SK-N-MC (cell line): ENCODE results near the gene ELK3.
"Not testable (repeated sequence)": the region's sequence is repeated elsewhere in the genome, so short reads cannot be mapped to it uniquely, and the experiment has no call there.

ENCODE experiments used
- DNase-seq: peaks from one replicate; pipeline ENCODE4 v3.0.0-alpha.2; 2011; ENCODE audit warnings: low read depth, low spot score
- H3K27ac ChIP-seq: fragments of 200-600 bp; sonication (generic); 2 replicates; pipeline ENCODE4 v1.5.1; 2016; ENCODE audit warnings: mixed run types
- H3K36me3 ChIP-seq: fragments of 200-600 bp; sonication (generic); 2 replicates; pipeline ENCODE4 v1.6.1; 2017; ENCODE audit warnings: antibody characterized with exemption, low read length, mixed read lengths; ENCODE audit not compliant: insufficient read depth
- H3K4me3 ChIP-seq: fragments of 200-600 bp; sonication (generic); 2 replicates; pipeline ENCODE4 v1.5.1; 2016
- H3K9ac ChIP-seq: fragments of 200-600 bp; sonication (generic); 2 replicates; pipeline ENCODE4 v1.8.0; 2017; ENCODE audit warnings: mixed run types, mixed read lengths; ENCODE audit not compliant: insufficient read length
- H3K9me3 ChIP-seq: fragments of 200-600 bp; sonication (generic); 2 replicates; pipeline ENCODE4 v1.6.1; 2017; ENCODE audit warnings: low read depth, mild to moderate bottlenecking, antibody characterized with exemption, low read length, moderate library complexity, mixed read lengths
- EZH2 ChIP-seq: fragments of 200-600 bp; sonication (generic); IDR thresholded peaks from one replicate; pipeline ENCODE4 v1.6.1; 2017; ENCODE audit warnings: antibody characterized with exemption
- FOXP2 ChIP-seq: optimal IDR thresholded peaks from 2 replicates; pipeline ENCODE3; 2011; ENCODE audit warnings: mild to moderate bottlenecking, moderate library complexity; ENCODE audit not compliant: insufficient read depth; ENCODE audit errors: extremely low read length, control extremely low read depth
- POLR2AphosphoS5 ChIP-seq: IDR thresholded peaks from 2 replicates; pipeline ENCODE4 v1.6.1; 2012; ENCODE audit warnings: mild to moderate bottlenecking, low read depth, low read length, borderline replicate concordance

Gene ELK3

GRCh38 chr12:96314723-96315122 is 120.5 kb downstream of the ELK3 start:
- TF ChIP-seq EZH2 (no peak), FOXP2 (no peak), POLR2AphosphoS5 (no peak)
- no peak for DNase-seq
- 0 out of 2 replicates have a peak overlapping the region, but pooled peaks have one; percentile 19 for H3K27ac ChIP-seq
- no peak overlapping the region for H3K4me3 ChIP-seq
- peaks cover 16% of the 10 kb centered on the region for H3K36me3 ChIP-seq
- no peak overlapping the region for H3K9ac ChIP-seq
- no peaks in the 10 kb centered on the region for H3K9me3 ChIP-seq

DNA sequence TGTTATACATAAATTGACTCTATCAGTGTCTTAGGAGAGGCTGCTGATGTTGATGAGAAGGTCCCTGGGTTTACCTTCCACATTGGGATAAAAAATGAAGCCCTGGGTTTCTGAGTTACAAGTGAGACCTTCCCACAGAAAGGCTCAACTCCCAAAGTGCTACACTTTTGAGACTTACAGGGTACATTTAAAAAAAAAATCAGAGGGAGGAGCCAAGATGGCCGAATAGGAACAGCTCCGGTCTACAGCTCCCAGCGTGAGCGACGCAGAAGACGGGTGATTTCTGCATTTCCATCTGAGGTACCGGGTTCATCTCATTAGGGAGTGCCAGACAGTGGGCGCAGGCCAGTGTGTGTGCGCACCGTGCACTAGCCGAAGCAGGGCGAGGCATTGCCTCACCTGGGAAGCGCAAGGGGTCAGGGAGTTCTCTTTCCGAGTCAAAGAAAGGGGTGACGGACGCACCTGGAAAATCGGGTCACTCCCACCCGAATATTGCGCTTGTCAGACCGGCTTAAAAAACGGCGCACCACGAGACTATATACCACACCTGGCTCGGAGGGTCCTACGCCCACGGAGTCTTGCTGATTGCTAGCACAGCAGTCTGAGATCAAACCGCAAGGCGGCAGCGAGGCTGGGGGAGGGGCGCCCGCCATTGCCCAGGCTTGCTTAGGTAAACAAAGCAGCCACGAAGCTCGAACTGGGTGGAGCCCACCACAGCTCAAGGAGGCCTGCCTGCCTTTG is 121.7 kb downstream of the ELK3 start:
- not testable (repeated sequence) for H3K9ac ChIP-seq, H3K36me3 ChIP-seq, H3K9me3 ChIP-seq, H3K27ac ChIP-seq, H3K4me3 ChIP-seq, DNase-seq

- not testable (repeated sequence) for DNase-seq, H3K27ac ChIP-seq, H3K36me3 ChIP-seq, H3K9me3 ChIP-seq, H3K9ac ChIP-seq, H3K4me3 ChIP-seq
Observed at GRCh38 chr12:96317801-96318200, 123.6 kb downstream of the ELK3 start.
